Fibroblast of pulmonary artery (primary cell): ENCODE measurements around the gene B3GAT1.
"Not testable (repeated sequence)": the region's sequence is repeated elsewhere in the genome, so short reads cannot be mapped to it uniquely, and the experiment has no call there.

ENCODE experiments used
- DNase-seq: peaks from one replicate; pipeline ENCODE4 v3.0.0-alpha.2; 2010; ENCODE audit warnings: low read depth
- H3K4me3 ChIP-seq: replicated peaks from 2 replicates; pipeline ENCODE4 v1.5.1; 2011; ENCODE audit warnings: low read depth, mild to moderate bottlenecking, control low read depth, low read length, moderate library complexity
- TF ChIP-seq, protein P1 (sequence below): IDR thresholded peaks from 2 replicates; pipeline ENCODE4 v1.5.1; 2011; ENCODE audit warnings: mild to moderate bottlenecking, control low read depth, low read length, inconsistent platforms; ENCODE audit errors: missing control alignments

Gene B3GAT1

DNA sequence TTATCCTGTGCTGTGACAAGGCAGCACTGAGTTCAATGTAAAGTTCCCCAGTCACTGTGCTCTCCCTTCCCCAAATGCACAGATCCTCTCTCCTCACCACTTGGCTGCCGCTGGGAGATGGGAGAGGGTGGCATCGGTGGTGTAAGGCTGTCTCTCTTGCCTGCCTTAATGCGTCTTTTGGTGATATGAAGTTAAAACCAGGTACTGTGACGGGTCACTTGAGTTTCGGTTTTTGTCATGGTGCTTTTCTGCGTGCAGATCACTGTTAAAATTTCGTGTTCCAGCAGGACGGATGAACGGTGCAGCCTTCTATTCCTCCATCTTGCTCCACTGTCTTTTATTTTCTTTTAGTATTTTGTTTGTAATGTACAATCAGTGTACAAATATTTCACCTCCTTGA is 61.7 kb downstream of the B3GAT1 start:
- DNase-seq = no peak
- TF ChIP-seq, protein P1, sequence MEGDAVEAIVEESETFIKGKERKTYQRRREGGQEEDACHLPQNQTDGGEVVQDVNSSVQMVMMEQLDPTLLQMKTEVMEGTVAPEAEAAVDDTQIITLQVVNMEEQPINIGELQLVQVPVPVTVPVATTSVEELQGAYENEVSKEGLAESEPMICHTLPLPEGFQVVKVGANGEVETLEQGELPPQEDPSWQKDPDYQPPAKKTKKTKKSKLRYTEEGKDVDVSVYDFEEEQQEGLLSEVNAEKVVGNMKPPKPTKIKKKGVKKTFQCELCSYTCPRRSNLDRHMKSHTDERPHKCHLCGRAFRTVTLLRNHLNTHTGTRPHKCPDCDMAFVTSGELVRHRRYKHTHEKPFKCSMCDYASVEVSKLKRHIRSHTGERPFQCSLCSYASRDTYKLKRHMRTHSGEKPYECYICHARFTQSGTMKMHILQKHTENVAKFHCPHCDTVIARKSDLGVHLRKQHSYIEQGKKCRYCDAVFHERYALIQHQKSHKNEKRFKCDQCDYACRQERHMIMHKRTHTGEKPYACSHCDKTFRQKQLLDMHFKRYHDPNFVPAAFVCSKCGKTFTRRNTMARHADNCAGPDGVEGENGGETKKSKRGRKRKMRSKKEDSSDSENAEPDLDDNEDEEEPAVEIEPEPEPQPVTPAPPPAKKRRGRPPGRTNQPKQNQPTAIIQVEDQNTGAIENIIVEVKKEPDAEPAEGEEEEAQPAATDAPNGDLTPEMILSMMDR = no peak
- no peak overlapping the region for H3K4me3 ChIP-seq

GRCh38 chr11:134349802-134350355 is 62.2 kb downstream of the B3GAT1 start:
- TF ChIP-seq, protein P1 = no peak
- H3K4me3 ChIP-seq = no peak overlapping the region

GRCh38 chr11:134349109-134349801 is 62.8 kb downstream of the B3GAT1 start:
- TF ChIP-seq, protein P1 = no peak
- no peak for DNase-seq
- H3K4me3 ChIP-seq = no peak overlapping the region

More at GRCh38 chr11:134349802-134350355, 62.2 kb downstream of the B3GAT1 start:
- no peak for DNase-seq

DNA sequence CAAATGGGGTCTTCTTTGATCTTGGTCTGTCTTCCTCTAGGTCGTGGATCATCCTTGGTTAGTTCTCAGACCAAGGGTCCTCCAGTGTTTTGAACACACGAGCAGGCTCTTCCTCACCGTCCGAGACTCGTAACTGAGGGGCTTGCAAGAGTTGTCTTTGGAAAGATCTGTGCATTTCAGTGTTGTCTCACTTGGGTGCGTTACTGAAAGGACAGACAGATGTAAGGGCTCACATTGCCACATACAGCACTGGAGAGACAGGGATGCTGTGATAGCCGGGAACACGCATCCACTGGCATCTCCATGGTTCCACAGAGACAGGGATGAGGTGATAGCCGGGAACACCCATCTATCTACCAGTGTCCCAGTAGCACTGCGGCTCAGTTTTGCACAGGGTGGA is 64.6 kb downstream of the B3GAT1 start:
- H3K4me3 ChIP-seq = no peak overlapping the region
- TF ChIP-seq, protein P1 = no peak
- DNase-seq = no peak

DNA sequence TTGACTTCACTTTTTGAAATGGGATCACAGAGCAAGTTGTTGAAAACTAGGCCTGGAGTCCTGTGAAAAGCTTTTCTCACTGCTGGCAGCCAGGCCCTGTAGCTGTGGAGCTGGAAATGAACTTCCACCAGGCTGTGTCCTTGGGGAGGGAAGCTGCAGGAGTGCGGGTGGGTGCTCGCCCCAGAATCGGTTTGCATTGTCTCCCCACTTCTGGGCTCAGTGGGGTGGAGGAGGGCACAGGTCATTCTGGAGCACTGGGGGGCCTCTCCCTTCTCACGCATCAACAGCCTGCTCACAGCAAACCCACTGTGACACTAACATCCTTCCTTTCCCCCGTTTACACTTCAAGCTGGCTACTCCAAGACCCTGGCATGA is 65.1 kb downstream of the B3GAT1 start:
- DNase-seq = no peak
- H3K4me3 ChIP-seq = no peak overlapping the region
- TF ChIP-seq, protein P1 = no peak

DNA sequence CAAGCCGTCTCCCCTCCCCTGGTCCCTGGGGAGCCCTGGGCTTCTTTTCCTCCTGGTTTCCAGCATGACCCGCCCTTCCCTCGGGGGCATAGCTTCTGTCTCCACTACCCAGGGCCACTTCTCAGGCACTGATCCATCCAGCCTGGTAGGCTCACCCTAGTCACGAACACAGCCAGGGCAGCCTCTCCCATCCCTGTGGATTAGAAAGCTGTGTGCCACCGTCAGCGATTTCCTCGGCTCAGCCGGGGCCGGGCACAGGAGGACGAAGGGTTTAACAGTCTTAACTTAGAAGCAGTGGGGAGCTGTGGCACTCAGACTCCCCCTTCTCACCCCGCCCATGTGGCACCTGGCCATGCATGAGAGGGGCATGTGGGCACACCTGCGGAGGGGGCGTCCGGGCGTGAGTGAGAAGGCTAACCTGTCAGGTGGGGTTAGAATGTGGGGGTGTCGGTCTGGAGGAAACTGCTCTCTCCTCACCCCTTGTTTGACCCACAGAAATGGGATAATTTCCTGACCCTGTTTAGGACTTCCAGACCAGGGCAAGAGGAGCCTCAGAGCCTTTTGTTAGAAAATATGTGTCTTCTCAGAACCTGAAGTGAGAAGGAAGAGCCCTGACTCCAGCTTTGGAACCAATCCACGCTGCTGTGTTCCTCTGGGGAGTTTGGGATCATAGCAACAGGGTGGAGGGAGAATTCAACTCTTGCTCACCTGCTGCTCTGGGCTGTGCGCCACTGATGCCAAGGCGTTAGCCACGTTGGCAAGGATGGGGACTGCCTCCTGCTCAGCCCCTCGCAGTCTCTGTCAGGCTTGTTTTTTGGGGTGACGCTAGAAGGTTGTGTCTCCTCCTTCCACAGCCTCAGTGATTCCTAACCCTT is 65.7 kb downstream of the B3GAT1 start:
- no peak overlapping the region for H3K4me3 ChIP-seq
- DNase-seq = no peak
- TF ChIP-seq, protein P1 = no peak

DNA sequence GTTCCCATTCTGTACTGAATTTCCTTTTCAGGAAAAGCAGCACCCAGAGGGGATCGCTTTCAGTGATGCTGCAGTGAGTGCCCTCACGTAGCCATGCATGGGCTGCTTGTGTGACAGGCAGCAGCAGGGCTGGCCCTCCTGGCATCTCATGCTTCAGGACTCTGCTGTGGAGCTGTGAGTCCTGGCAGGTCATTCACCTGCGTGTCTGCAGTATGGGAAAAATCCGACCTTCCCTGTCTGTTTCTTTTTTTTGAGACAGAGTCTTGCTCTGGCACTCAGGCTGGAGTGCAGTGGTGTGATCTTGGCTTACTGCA is 66.8 kb downstream of the B3GAT1 start:
- no peak for DNase-seq
- TF ChIP-seq, protein P1 = no peak
- no peak overlapping the region for H3K4me3 ChIP-seq

- DNase-seq = not testable (repeated sequence)
These were observed 67.4 kb downstream of the B3GAT1 start for GRCh38 chr11:134344497-134345236.

More at GRCh38 chr11:134344497-134345236, 67.4 kb downstream of the B3GAT1 start:
- not testable (repeated sequence) for H3K4me3 ChIP-seq
